ENCODE results near the gene ATP2A2.

Gene ATP2A2

GRCh38 chr12:110251381-110251780 lies 29.7 kb upstream of the ATP2A2 start:
- no peak for TF ChIP-seq CTCF (IDR thresholded peaks at IDR 0.05)

- TF ChIP-seq CTCF (IDR thresholded peaks at IDR 0.05), result no peak
These were observed 28.3 kb upstream of the ATP2A2 start for GRCh38 chr12:110252716-110253115.

- TF ChIP-seq CTCF (IDR thresholded peaks at IDR 0.05), result no peak
These were observed 27.9 kb upstream of the ATP2A2 start for GRCh38 chr12:110253176-110253575.

GRCh38 chr12:110254971-110255540 lies 26.0 kb upstream of the ATP2A2 start:
- no peak for TF ChIP-seq CTCF (IDR thresholded peaks at IDR 0.05)

GRCh38 chr12:110256780-110257431 lies 24.1 kb upstream of the ATP2A2 start:
- TF ChIP-seq CTCF (IDR thresholded peaks at IDR 0.05), result no peak

GRCh38 chr12:110258466-110258865 lies 22.6 kb upstream of the ATP2A2 start:
- TF ChIP-seq CTCF (IDR thresholded peaks at IDR 0.05), result no peak

- TF ChIP-seq CTCF (IDR thresholded peaks at IDR 0.05), result no peak
These were observed 18.3 kb upstream of the ATP2A2 start for GRCh38 chr12:110262442-110263388.

All from LNCAP (cell line).